GM18867 (cell line): ENCODE data around the gene CLASP1.
"Not testable (repeated sequence)": the region's sequence is repeated elsewhere in the genome, so short reads cannot be mapped to it uniquely, and the experiment has no call there.

ENCODE experiments used
- ATAC-seq: cut with Tn5 transposase; IDR thresholded peaks from one replicate; pipeline ENCODE4 v1.9.1; 2021; ENCODE audit warnings: mild to moderate bottlenecking, moderate library complexity; ENCODE audit not compliant: unreplicated experiment

Gene CLASP1

GRCh38 chr2:121334581-121335293, 314.5 kb downstream of the CLASP1 start:
- ATAC-seq: no peak

- peak; percentile 81 for ATAC-seq
Measured at GRCh38 chr2:121333834-121334558, 315.3 kb downstream of the CLASP1 start.

- no peak for ATAC-seq
Measured at GRCh38 chr2:121333231-121333630, 316.0 kb downstream of the CLASP1 start.

- not testable (repeated sequence) for ATAC-seq
Measured at GRCh38 chr2:121331324-121331723, 317.9 kb downstream of the CLASP1 start.

- no peak for ATAC-seq
Measured at GRCh38 chr2:121330921-121331320, 318.3 kb downstream of the CLASP1 start.

GRCh38 chr2:121329786-121330185, 319.5 kb downstream of the CLASP1 start:
- ATAC-seq: no peak

- no peak for ATAC-seq
Measured at GRCh38 chr2:121326628-121327027, 322.6 kb downstream of the CLASP1 start.

- no peak for ATAC-seq
Measured at GRCh38 chr2:121324601-121325000, 324.7 kb downstream of the CLASP1 start.

GRCh38 chr2:121321476-121321875, 327.8 kb downstream of the CLASP1 start:
- no peak for ATAC-seq

- no peak for ATAC-seq
Measured at GRCh38 chr2:121319941-121320340, 329.3 kb downstream of the CLASP1 start.

- ATAC-seq: no peak
Measured at GRCh38 chr2:121316986-121317385, 332.3 kb downstream of the CLASP1 start.

GRCh38 chr2:121313701-121314100, 335.6 kb downstream of the CLASP1 start:
- not testable (repeated sequence) for ATAC-seq

GRCh38 chr2:121309801-121310200, 339.5 kb downstream of the CLASP1 start:
- ATAC-seq: peak; percentile 97

- no peak for ATAC-seq
Measured at GRCh38 chr2:121309323-121309722, 339.9 kb downstream of the CLASP1 start.

GRCh38 chr2:121307048-121307447, 342.2 kb downstream of the CLASP1 start:
- ATAC-seq: no peak

GRCh38 chr2:121304941-121305340, 344.3 kb downstream of the CLASP1 start:
- ATAC-seq: no peak

GRCh38 chr2:121303531-121304263, 345.6 kb downstream of the CLASP1 start:
- ATAC-seq: no peak

GRCh38 chr2:121301190-121301589, 348.1 kb downstream of the CLASP1 start:
- ATAC-seq: not testable (repeated sequence)

- ATAC-seq: no peak
Measured at GRCh38 chr2:121298476-121298875, 350.8 kb downstream of the CLASP1 start.

GRCh38 chr2:121297866-121298265, 351.4 kb downstream of the CLASP1 start:
- ATAC-seq: not testable (repeated sequence)

- peak; percentile 75 for ATAC-seq
Measured at GRCh38 chr2:121297217-121297830, 351.9 kb downstream of the CLASP1 start.
